Measurements from ENCODE around the gene FLT3. TPM values are rescaled to one million over a fixed set of nuclear protein-coding genes. Genes with fewer than 3 reads are reported as not detected.

The FLT3 gene
- total and polyA plus RNA-seq, 10 of the 15 experiments (the other 5 are each of a cell fraction or from before 2014, with no cell fraction given) = 0.04 to 0.19 (median 0.11) TPM; not detected in 1

GRCh38 chr13:27953676-27954405 is 146.5 kb downstream of the FLT3 start (continued):
- TF ChIP-seq DPF2 (IDR thresholded peaks at IDR 0.05) (no peak), YBX1 (IDR thresholded peaks at IDR 0.05) (no peak), SMAD1 (IDR thresholded peaks at IDR 0.05; ENCODE audit: low read depth, partially characterized antibody) (no peak), LARP7 (IDR thresholded peaks at IDR 0.05) (peak; percentile 66; the same call in 1 of the 2 replicates), RAD21 (IDR thresholded peaks at IDR 0.05; ENCODE audit: insufficient read depth, low read depth, low read length) (peak; percentile 82), HCFC1 (IDR thresholded peaks at IDR 0.05; ENCODE audit: low read length) (no peak), ATF7 (IDR thresholded peaks at IDR 0.05; ENCODE audit: low read depth) (no peak), SIX5 (IDR thresholded peaks at IDR 0.05; ENCODE audit: low read depth, low read length, severe bottlenecking) (no peak), NFYB (IDR thresholded peaks at IDR 0.05; ENCODE audit: insufficient read depth, low read depth, low read length) (no peak), IKZF1 (conservative IDR thresholded peaks at IDR 0.05) (peak; percentile 59), TARDBP (IDR thresholded peaks at IDR 0.05; ENCODE audit: borderline replicate concordance) (peak; percentile 46; the same call in 1 of the 2 replicates), ZBTB40 (IDR thresholded peaks at IDR 0.05; ENCODE audit: borderline replicate concordance) (no peak), IRF5 (IDR thresholded peaks at IDR 0.05; ENCODE audit: borderline replicate concordance) (no peak), ZBTB4 (CRISPR knock-in tag; IDR thresholded peaks at IDR 0.05) (no peak), CEBPB (IDR thresholded peaks at IDR 0.05; ENCODE audit: borderline replicate concordance in 1 of 2, low read depth in 2 of 2, low read length in 2 of 2) (no peak), ZNF207 (IDR thresholded peaks at IDR 0.05; ENCODE audit: borderline replicate concordance) (peak; percentile 54; the same call in 1 of the 2 replicates)
